HepG2 (cell line): Measurements from ENCODE around the gene RPP21. TPM values are rescaled to one million over a fixed set of nuclear protein-coding genes. Genes with fewer than 3 reads are reported as not detected.
A peak's percentile ranks its signal among the peaks of the same experiment; 100 is the strongest.

Experiments used
- ATF1 ChIP-seq: IDR thresholded peaks from 2 replicates; pipeline ENCODE4 v1.6.1; 2016; ENCODE audit warnings: mild to moderate bottlenecking, control low read depth
- HDAC1 ChIP-seq: sonication (generic); formaldehyde crosslinking; IDR thresholded peaks from 2 replicates; pipeline ENCODE4 v1.5.1; 2020; ENCODE audit warnings: mild to moderate bottlenecking, missing genetic modification reagents
- JUNB ChIP-seq: sonication (generic); formaldehyde crosslinking; IDR thresholded peaks from 2 replicates; pipeline ENCODE4 v1.8.0; 2022; ENCODE audit warnings: missing genetic modification reagents, mild to moderate bottlenecking, borderline replicate concordance
- NKX3-1 ChIP-seq: sonication (generic); formaldehyde crosslinking; IDR thresholded peaks from 2 replicates; pipeline ENCODE4 v1.5.0; 2020; ENCODE audit warnings: missing genetic modification reagents
- PCBP2 ChIP-seq: fragments of 200-400 bp; formaldehyde crosslinking; optimal IDR thresholded peaks from 2 replicates; pipeline ENCODE3; 2018; ENCODE audit warnings: low read length, low read depth; ENCODE audit not compliant: poor library complexity, severe bottlenecking
- PRDM10 ChIP-seq: sonication (generic); formaldehyde crosslinking; IDR thresholded peaks from 2 replicates; pipeline ENCODE4 v1.4.0; 2020; ENCODE audit warnings: low read depth, missing genetic modification reagents
- SP140L ChIP-seq: sonication (generic); formaldehyde crosslinking; IDR thresholded peaks from 2 replicates; pipeline ENCODE4 v1.4.0; 2020; ENCODE audit warnings: missing genetic modification reagents, borderline replicate concordance
- SRY ChIP-seq: sonication (generic); formaldehyde crosslinking; IDR thresholded peaks from 2 replicates; pipeline ENCODE4 v1.8.0; 2022; ENCODE audit warnings: mild to moderate bottlenecking, missing genetic modification reagents
- TSC22D2 ChIP-seq: sonication (generic); formaldehyde crosslinking; IDR thresholded peaks from 2 replicates; pipeline ENCODE4 v1.5.1; 2020; ENCODE audit warnings: missing genetic modification reagents, mild to moderate bottlenecking, borderline replicate concordance
- ZNF138 ChIP-seq: sonication (generic); formaldehyde crosslinking; IDR thresholded peaks from 2 replicates; pipeline ENCODE4 v1.5.0; 2020; ENCODE audit warnings: mild to moderate bottlenecking, low read depth, missing genetic modification reagents
- ZNF331 ChIP-seq: sonication (generic); formaldehyde crosslinking; IDR thresholded peaks from 2 replicates; pipeline ENCODE4 v1.4.0; 2020; ENCODE audit warnings: missing genetic modification reagents
- ZNF512B ChIP-seq: sonication (generic); formaldehyde crosslinking; IDR thresholded peaks from 2 replicates; pipeline ENCODE4 v1.5.1; 2020; ENCODE audit warnings: missing genetic modification reagents, mild to moderate bottlenecking, borderline replicate concordance
- ZNF605 ChIP-seq: sonication (generic); formaldehyde crosslinking; IDR thresholded peaks from 2 replicates; pipeline ENCODE4 v1.8.0; 2022; ENCODE audit warnings: mild to moderate bottlenecking, missing genetic modification reagents
- polyA plus RNA-seq, 8 experiments: library from polyadenylated mRNA; depleted of rRNA in 3 of 8; stranded (reverse) in 7 of 8; unstranded in 1 of 8; fragments of >200 nt; fragmentation: Illumina TruSeq in 4 of 8; extraction: Trizol in 4 of 8; gene quantifications; 2 replicates each; pipeline versions ENCODE4 v1.2.1 to v1.2.3, GENCODE V29; 2011 to 2016; ENCODE audit warnings: low read depth in 4 of 8, missing spikeins in 1 of 8, mixed read lengths in 1 of 8; ENCODE audit not compliant: insufficient read depth in 1 of 8
- total RNA-seq, 5 experiments: library from RNA; depleted of rRNA; stranded (reverse); fragments of >200 nt; fragmentation: Illumina TruSeq; extraction: Trizol; gene quantifications; 2 replicates each; pipeline ENCODE4 v1.2.3, GENCODE V29; 2016; ENCODE audit warnings: low read depth in 1 of 5
- TF ChIP-seq, protein P1 (sequence below): sonication (generic); formaldehyde crosslinking; IDR thresholded peaks from 2 replicates; pipeline ENCODE4 v1.4.0; 2020; ENCODE audit warnings: missing genetic modification reagents
- TF ChIP-seq, protein P2 (sequence below): sonication (generic); formaldehyde crosslinking; IDR thresholded peaks from 2 replicates; pipeline ENCODE4 v1.4.0; 2020; ENCODE audit warnings: missing genetic modification reagents
- TF ChIP-seq, protein P3 (sequence below): sonication (generic); formaldehyde crosslinking; IDR thresholded peaks from 2 replicates; pipeline ENCODE4 v1.4.0; 2020; ENCODE audit warnings: mild to moderate bottlenecking, missing genetic modification reagents
- TF ChIP-seq, protein P4 (sequence below): sonication (generic); formaldehyde crosslinking; IDR thresholded peaks from 2 replicates; pipeline ENCODE4 v1.9.0; 2021; ENCODE audit warnings: missing genetic modification reagents, borderline replicate concordance

The RPP21 gene
- total and polyA plus RNA-seq, 2 of the 13 experiments (the other 11 are each of a cell fraction or from before 2014, with no cell fraction given), result 53.1 to 72.3 TPM

DNA sequence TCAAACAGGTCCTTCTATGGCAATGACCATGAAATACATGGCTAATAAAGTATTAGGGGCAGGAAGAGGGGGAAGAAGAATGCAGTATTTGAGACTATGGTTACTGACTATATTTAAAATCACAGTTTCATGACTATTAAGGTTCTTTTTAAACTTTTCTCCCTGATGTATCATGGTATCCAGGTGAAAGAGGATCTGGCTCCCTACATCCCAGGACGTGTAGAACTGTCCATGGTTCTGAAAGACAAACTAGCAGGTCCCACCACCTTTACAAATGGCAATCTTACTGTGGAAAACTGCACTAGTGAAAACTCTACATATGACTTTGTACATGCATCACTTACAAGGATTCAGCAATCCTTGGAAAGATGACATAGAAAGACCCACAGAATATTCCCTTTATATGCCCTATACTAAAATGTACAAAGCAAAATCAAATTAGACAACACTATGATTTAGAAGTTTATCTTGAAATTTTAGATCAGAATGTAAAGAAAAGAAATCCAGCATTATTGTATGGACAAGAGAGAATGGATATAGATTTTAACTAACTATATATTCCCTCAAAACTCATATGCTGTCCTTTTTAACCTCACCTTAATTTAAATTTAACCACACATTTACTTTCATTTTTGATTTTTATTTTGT lies 33.5 kb downstream of the RPP21 start (continued):
- TF ChIP-seq, protein P1, sequence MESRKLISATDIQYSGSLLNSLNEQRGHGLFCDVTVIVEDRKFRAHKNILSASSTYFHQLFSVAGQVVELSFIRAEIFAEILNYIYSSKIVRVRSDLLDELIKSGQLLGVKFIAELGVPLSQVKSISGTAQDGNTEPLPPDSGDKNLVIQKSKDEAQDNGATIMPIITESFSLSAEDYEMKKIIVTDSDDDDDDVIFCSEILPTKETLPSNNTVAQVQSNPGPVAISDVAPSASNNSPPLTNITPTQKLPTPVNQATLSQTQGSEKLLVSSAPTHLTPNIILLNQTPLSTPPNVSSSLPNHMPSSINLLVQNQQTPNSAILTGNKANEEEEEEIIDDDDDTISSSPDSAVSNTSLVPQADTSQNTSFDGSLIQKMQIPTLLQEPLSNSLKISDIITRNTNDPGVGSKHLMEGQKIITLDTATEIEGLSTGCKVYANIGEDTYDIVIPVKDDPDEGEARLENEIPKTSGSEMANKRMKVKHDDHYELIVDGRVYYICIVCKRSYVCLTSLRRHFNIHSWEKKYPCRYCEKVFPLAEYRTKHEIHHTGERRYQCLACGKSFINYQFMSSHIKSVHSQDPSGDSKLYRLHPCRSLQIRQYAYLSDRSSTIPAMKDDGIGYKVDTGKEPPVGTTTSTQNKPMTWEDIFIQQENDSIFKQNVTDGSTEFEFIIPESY (CRISPR knock-in tag), result no peak
- 0 out of 2 replicates have a peak, but pooled peaks have one; percentile 61 for TF ChIP-seq SP140L (CRISPR knock-in tag)
- no peak for TF ChIP-seq ZNF605
- peak; percentile 93 for TF ChIP-seq TSC22D2 (CRISPR knock-in tag)
- TF ChIP-seq PRDM10 (CRISPR knock-in tag), result no peak
- no peak; the same call in 1 of the 2 replicates for TF ChIP-seq SRY (CRISPR knock-in tag)
- no peak for TF ChIP-seq JUNB
- TF ChIP-seq ZNF331 (CRISPR knock-in tag), result peak; percentile 80; the same call in 1 of the 2 replicates
- TF ChIP-seq, protein P2, sequence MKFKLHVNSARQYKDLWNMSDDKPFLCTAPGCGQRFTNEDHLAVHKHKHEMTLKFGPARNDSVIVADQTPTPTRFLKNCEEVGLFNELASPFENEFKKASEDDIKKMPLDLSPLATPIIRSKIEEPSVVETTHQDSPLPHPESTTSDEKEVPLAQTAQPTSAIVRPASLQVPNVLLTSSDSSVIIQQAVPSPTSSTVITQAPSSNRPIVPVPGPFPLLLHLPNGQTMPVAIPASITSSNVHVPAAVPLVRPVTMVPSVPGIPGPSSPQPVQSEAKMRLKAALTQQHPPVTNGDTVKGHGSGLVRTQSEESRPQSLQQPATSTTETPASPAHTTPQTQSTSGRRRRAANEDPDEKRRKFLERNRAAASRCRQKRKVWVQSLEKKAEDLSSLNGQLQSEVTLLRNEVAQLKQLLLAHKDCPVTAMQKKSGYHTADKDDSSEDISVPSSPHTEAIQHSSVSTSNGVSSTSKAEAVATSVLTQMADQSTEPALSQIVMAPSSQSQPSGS, result no peak; the same call in 1 of the 2 replicates
- peak; percentile 81 for TF ChIP-seq NKX3-1 (CRISPR knock-in tag)
- TF ChIP-seq, protein P3, sequence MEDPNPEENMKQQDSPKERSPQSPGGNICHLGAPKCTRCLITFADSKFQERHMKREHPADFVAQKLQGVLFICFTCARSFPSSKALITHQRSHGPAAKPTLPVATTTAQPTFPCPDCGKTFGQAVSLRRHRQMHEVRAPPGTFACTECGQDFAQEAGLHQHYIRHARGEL (CRISPR knock-in tag), result no peak
- TF ChIP-seq ZNF512B (CRISPR knock-in tag), result no peak
- no peak for TF ChIP-seq ZNF138
- no peak for TF ChIP-seq ATF1 (CRISPR knock-in tag)
- TF ChIP-seq, protein P4, sequence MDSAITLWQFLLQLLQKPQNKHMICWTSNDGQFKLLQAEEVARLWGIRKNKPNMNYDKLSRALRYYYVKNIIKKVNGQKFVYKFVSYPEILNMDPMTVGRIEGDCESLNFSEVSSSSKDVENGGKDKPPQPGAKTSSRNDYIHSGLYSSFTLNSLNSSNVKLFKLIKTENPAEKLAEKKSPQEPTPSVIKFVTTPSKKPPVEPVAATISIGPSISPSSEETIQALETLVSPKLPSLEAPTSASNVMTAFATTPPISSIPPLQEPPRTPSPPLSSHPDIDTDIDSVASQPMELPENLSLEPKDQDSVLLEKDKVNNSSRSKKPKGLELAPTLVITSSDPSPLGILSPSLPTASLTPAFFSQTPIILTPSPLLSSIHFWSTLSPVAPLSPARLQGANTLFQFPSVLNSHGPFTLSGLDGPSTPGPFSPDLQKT, result no peak
- no peak for TF ChIP-seq PCBP2
- TF ChIP-seq HDAC1, result no peak
